Fibroblast of lung (primary cell): ENCODE data around the gene IGF1R.

ENCODE experiments used
- CTCF ChIP-seq, 2 donors: IDR thresholded peaks in 1 of 2; conservative IDR thresholded peaks in 1 of 2; 1 replicate in 1 of 2; 2 replicates in 1 of 2; pipeline ENCODE4 v1.5.1; 2011 to 2012; ENCODE audit warnings: low read length in 2 of 2, control low read depth in 1 of 2, inconsistent platforms in 1 of 2, low read depth in 1 of 2, mild to moderate bottlenecking in 1 of 2
- EZH2 ChIP-seq: IDR thresholded peaks from 2 replicates; pipeline ENCODE4 v1.5.1; 2012; ENCODE audit warnings: low read length, control low read depth, mild to moderate bottlenecking; ENCODE audit errors: missing control alignments

DNA sequence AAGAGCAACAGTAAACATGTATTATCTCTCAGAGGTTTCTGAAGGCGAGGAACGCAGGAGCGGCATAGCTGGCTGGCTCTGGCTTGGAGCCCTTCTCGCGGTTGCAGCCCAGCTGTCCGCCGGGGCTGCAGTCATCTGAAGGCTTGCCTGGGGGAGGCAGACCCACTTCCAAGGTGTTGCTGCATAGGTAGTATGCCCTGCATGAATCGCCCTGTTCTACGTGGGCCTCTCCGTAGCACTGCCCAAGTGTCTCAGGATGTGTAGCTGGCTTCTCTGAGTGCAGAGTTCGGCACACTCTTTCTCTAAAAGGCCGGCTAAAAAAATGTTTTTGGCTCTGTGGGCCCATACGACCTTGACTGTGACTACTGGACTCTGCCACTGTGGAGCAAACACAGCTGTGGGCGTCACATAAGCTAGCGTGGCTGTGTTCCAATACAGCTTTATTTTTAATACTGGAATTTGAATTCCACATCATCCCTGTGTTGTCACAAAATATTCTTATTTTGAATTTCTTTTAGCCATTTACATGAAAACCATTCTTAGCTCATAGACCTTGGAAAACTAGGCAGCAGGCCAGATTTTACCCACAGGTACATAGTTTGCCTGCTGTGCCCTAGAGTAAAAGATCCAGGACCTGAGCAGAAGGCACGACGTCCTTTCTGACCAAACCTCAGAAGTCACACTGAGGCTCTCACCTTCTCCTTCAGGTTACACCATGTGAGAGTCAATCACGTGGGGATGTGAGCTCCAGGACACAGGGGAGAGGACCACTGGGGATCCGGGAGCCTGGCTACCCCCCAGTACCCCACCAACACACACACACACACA is 303.4 kb downstream of the IGF1R start:
- TF ChIP-seq CTCF (conservative IDR thresholded peaks at IDR 0.05 in 1 of 2, IDR thresholded peaks at IDR 0.05 in 1 of 2; ENCODE audit: low read depth in 1 of 2, low read length in 2 of 2) (no peak), EZH2 (no peak)
